DND-41 (cell line): Measurements from ENCODE around the gene CSF3R.

Source experiments
- EZH2 ChIP-seq: IDR thresholded peaks from 3 replicates; pipeline ENCODE4 v1.6.1; 2012; ENCODE audit warnings: borderline replicate concordance, low read depth, mild to moderate bottlenecking, moderate library complexity, low read length, inconsistent platforms; ENCODE audit not compliant: severe bottlenecking
- TF ChIP-seq, protein P1 (sequence below): IDR thresholded peaks from 2 replicates; pipeline ENCODE4 v1.5.1; 2012; ENCODE audit warnings: borderline replicate concordance, low read length, moderate library complexity, mild to moderate bottlenecking; ENCODE audit not compliant: poor library complexity, severe bottlenecking; ENCODE audit errors: extremely low read depth

GRCh38 chr1:36420409-36420808 is 62.3 kb downstream of the CSF3R start:
- TF ChIP-seq, protein P1, sequence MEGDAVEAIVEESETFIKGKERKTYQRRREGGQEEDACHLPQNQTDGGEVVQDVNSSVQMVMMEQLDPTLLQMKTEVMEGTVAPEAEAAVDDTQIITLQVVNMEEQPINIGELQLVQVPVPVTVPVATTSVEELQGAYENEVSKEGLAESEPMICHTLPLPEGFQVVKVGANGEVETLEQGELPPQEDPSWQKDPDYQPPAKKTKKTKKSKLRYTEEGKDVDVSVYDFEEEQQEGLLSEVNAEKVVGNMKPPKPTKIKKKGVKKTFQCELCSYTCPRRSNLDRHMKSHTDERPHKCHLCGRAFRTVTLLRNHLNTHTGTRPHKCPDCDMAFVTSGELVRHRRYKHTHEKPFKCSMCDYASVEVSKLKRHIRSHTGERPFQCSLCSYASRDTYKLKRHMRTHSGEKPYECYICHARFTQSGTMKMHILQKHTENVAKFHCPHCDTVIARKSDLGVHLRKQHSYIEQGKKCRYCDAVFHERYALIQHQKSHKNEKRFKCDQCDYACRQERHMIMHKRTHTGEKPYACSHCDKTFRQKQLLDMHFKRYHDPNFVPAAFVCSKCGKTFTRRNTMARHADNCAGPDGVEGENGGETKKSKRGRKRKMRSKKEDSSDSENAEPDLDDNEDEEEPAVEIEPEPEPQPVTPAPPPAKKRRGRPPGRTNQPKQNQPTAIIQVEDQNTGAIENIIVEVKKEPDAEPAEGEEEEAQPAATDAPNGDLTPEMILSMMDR: no peak
- TF ChIP-seq EZH2: no peak
